Sigmoid colon (tissue), 4 donors: ENCODE results near the gene PRDM5.

Experiments used
- EP300 ChIP-seq, 4 donors: sonication (generic); formaldehyde crosslinking; IDR thresholded peaks; one replicate each; pipeline ENCODE4 v1.6.1; 2017; ENCODE audit warnings: antibody characterized with exemption in 4 of 4
- POLR2A ChIP-seq, 2 donors: fragments of 450-650 bp; IDR thresholded peaks; one replicate each; pipeline ENCODE4 v1.6.1; 2016; ENCODE audit warnings: antibody characterized with exemption in 2 of 2, mild to moderate bottlenecking in 2 of 2, moderate library complexity in 2 of 2
- TF ChIP-seq, protein P1 (sequence below), 4 experiments: fragments of 450-650 bp in 3 of 4; fragments of 200-600 bp in 1 of 4; IDR thresholded peaks; one replicate each; pipeline ENCODE4 v1.5.1; 2016 to 2019; ENCODE audit warnings: antibody characterized with exemption in 4 of 4, mild to moderate bottlenecking in 3 of 4, moderate library complexity in 2 of 4

DNA sequence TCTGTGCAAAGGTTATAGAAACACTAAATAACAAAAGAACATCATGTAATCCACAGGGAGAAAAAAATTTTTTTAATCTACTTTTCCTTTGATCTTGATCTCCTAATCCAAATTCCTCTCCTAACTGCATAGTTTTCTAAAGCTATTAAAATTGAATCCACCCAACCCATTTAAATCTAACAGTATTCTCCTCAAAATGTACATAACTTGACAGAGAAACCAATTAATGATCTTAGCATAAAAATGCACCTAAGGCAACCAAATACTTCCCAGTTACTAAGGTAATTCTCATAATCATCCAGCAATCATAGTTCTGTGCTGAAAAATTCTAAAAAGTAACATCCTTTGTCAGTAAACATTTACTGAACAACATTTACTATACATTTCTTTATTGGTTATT, 60.7 kb downstream of the PRDM5 start:
- TF ChIP-seq, protein P1, sequence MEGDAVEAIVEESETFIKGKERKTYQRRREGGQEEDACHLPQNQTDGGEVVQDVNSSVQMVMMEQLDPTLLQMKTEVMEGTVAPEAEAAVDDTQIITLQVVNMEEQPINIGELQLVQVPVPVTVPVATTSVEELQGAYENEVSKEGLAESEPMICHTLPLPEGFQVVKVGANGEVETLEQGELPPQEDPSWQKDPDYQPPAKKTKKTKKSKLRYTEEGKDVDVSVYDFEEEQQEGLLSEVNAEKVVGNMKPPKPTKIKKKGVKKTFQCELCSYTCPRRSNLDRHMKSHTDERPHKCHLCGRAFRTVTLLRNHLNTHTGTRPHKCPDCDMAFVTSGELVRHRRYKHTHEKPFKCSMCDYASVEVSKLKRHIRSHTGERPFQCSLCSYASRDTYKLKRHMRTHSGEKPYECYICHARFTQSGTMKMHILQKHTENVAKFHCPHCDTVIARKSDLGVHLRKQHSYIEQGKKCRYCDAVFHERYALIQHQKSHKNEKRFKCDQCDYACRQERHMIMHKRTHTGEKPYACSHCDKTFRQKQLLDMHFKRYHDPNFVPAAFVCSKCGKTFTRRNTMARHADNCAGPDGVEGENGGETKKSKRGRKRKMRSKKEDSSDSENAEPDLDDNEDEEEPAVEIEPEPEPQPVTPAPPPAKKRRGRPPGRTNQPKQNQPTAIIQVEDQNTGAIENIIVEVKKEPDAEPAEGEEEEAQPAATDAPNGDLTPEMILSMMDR (IDR thresholded peaks at IDR 0.05): no peak
- TF ChIP-seq POLR2A (IDR thresholded peaks at IDR 0.05) (no peak), EP300 (IDR thresholded peaks at IDR 0.05) (no peak)
